RWPE2 (cell line): ENCODE data around the gene DOK3.

Experiments
- ATAC-seq: fragments of 200-7000 bp; cut with Tn5 transposase; 3 replicates; pipeline ENCODE4 v1.9.1; 2021; ENCODE audit warnings: low read depth
- DNase-seq: peaks from one replicate; pipeline ENCODE4 v3.0.0-alpha.2; 2020; ENCODE audit warnings: low spot score
- H3K27ac ChIP-seq: fragments of 450-650 bp; 2 replicates; pipeline ENCODE4 v1.5.1; 2017; ENCODE audit warnings: mild to moderate bottlenecking; ENCODE audit not compliant: poor library complexity, severe bottlenecking
- H3K27me3 ChIP-seq: fragments of 250-450 bp; sonication (Bioruptor Pico); 2 replicates; pipeline ENCODE4 v1.5.1; 2021; ENCODE audit warnings: mild to moderate bottlenecking, moderate library complexity; ENCODE audit not compliant: insufficient read depth, poor library complexity, severe bottlenecking
- H3K36me3 ChIP-seq: fragments of 250-450 bp; sonication (Bioruptor Pico); 2 replicates; pipeline ENCODE4 v1.5.1; 2020; ENCODE audit warnings: low read depth, mild to moderate bottlenecking, moderate library complexity
- H3K4me1 ChIP-seq: fragments of 250-450 bp; sonication (Bioruptor Pico); 2 replicates; pipeline ENCODE4 v1.5.1; 2021; ENCODE audit warnings: mild to moderate bottlenecking, moderate library complexity; ENCODE audit not compliant: insufficient read depth, poor library complexity, severe bottlenecking
- H3K4me3 ChIP-seq: fragments of 250-450 bp; sonication (Bioruptor Pico); 2 replicates; pipeline ENCODE4 v1.5.1; 2021; ENCODE audit warnings: mild to moderate bottlenecking, moderate library complexity; ENCODE audit not compliant: severe bottlenecking
- H3K9me3 ChIP-seq: fragments of 250-450 bp; sonication (Bioruptor Pico); 2 replicates; pipeline ENCODE4 v1.5.1; 2021; ENCODE audit warnings: mild to moderate bottlenecking, moderate library complexity; ENCODE audit not compliant: severe bottlenecking
- TF ChIP-seq, protein P1 (sequence below): fragments of 450-650 bp; IDR thresholded peaks from one replicate; pipeline ENCODE4 v1.5.1; 2017; ENCODE audit warnings: mild to moderate bottlenecking, moderate library complexity; ENCODE audit not compliant: poor library complexity, severe bottlenecking

The DOK3 gene

GRCh38 chr5:177554474-177555111 lies 45.0 kb upstream of the DOK3 start, which contains the start of gene FAM193B:
FAM193B (minus strand) TSS chr5:177554563; CDS start chr5:177554458, 105 bp downstream.
- H3K27ac ChIP-seq, result peak within 1 kb of the TSS; percentile 61
- DNase-seq (peak; percentile 95), ATAC-seq (peak; percentile 82)
- peaks cover 20% of the 10 kb centered on the region for H3K36me3 ChIP-seq
- TF ChIP-seq, protein P1, sequence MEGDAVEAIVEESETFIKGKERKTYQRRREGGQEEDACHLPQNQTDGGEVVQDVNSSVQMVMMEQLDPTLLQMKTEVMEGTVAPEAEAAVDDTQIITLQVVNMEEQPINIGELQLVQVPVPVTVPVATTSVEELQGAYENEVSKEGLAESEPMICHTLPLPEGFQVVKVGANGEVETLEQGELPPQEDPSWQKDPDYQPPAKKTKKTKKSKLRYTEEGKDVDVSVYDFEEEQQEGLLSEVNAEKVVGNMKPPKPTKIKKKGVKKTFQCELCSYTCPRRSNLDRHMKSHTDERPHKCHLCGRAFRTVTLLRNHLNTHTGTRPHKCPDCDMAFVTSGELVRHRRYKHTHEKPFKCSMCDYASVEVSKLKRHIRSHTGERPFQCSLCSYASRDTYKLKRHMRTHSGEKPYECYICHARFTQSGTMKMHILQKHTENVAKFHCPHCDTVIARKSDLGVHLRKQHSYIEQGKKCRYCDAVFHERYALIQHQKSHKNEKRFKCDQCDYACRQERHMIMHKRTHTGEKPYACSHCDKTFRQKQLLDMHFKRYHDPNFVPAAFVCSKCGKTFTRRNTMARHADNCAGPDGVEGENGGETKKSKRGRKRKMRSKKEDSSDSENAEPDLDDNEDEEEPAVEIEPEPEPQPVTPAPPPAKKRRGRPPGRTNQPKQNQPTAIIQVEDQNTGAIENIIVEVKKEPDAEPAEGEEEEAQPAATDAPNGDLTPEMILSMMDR, result peak; percentile 29
- H3K27me3 ChIP-seq, result no peaks in the 10 kb centered on the region
- H3K9me3 ChIP-seq, result no peaks in the 10 kb centered on the region
- H3K4me3 ChIP-seq, result peak within 1 kb of the TSS; percentile 75
- H3K4me1 ChIP-seq, result peaks cover 9% of the 10 kb centered on the region

DNA sequence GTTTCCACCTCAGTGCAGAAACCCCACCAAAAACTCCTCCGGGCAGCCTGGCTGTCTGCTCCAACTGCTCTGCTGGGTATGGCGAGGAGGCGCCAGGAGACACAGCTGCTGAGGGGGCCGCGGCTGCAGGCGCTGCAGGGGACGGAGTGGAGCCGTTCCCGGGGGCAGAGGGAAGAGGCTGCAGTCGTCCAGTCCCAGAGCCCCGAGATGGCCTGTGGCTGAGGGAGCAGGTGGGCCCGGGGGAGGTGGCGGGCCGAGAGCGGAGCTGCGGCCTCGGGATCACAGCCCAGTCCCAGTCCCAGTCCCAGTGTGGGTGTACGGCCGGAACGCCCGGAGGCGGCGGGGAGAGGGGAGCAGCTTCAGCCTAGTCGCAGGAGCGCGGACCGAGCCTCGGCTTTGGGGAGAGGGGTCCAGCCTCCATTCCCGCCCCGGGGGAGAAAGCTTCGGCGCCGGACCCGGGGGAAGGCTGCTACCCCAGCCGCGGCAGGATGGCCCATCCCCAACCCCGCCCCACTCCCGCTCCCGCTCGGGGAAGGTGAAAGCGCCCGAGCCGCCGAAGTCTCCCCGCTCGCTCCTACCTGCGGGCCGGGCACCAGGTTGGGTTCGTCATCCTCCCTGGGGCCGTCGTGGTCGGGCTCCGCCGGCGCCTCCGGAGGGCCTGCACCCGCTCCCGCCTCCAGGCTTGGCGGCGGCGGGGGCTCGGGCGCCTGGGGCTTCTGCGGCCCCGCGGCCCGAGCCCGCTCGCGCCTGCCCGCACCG lies 44.2 kb upstream of the DOK3 start:
- H3K9me3 ChIP-seq, result no peaks in the 10 kb centered on the region
- peak overlapping the region; percentile 61 for H3K27ac ChIP-seq
- DNase-seq, result no peak
- H3K4me3 ChIP-seq, result peak overlapping the region; percentile 75
- peak; percentile 50 for ATAC-seq
- no peaks in the 10 kb centered on the region for H3K27me3 ChIP-seq
- TF ChIP-seq, protein P1, result no peak
- peaks cover 9% of the 10 kb centered on the region for H3K4me1 ChIP-seq
- peaks cover 20% of the 10 kb centered on the region for H3K36me3 ChIP-seq

GRCh38 chr5:177552839-177553455 lies 43.3 kb upstream of the DOK3 start:
- H3K27ac ChIP-seq, result peak overlapping the region; percentile 61
- peaks cover 9% of the 10 kb centered on the region for H3K4me1 ChIP-seq
- H3K4me3 ChIP-seq, result peak overlapping the region; percentile 75
- peaks cover 20% of the 10 kb centered on the region for H3K36me3 ChIP-seq
- H3K9me3 ChIP-seq, result no peaks in the 10 kb centered on the region
- no peaks in the 10 kb centered on the region for H3K27me3 ChIP-seq
- TF ChIP-seq, protein P1, result no peak
- no peak for DNase-seq
- ATAC-seq, result peak; percentile 37

- no peak for DNase-seq
- TF ChIP-seq, protein P1, result no peak
- H3K27ac ChIP-seq, result no peak overlapping the region
- ATAC-seq, result no peak
- H3K9me3 ChIP-seq, result no peaks in the 10 kb centered on the region
- peaks cover 24% of the 10 kb centered on the region for H3K4me1 ChIP-seq
- no peak overlapping the region for H3K4me3 ChIP-seq
- peaks cover 21% of the 10 kb centered on the region for H3K36me3 ChIP-seq
- H3K27me3 ChIP-seq, result no peaks in the 10 kb centered on the region
These were observed 40.5 kb upstream of the DOK3 start for GRCh38 chr5:177550122-177550521.
